GM18517 (cell line): ENCODE results near the gene HHIPL1.
A peak's percentile ranks its signal among the peaks of the same experiment; 100 is the strongest.

Experiments used
- ATAC-seq: cut with Tn5 transposase; IDR thresholded peaks from one replicate; pipeline ENCODE4 v1.9.1; 2021; ENCODE audit warnings: mild to moderate bottlenecking, moderate library complexity; ENCODE audit not compliant: unreplicated experiment

Gene HHIPL1

GRCh38 chr14:99674064-99674650 lies 29.2 kb downstream of the HHIPL1 start:
- no peak for ATAC-seq

- ATAC-seq, result no peak
Measured at GRCh38 chr14:99674776-99675381, 29.9 kb downstream of the HHIPL1 start.

DNA sequence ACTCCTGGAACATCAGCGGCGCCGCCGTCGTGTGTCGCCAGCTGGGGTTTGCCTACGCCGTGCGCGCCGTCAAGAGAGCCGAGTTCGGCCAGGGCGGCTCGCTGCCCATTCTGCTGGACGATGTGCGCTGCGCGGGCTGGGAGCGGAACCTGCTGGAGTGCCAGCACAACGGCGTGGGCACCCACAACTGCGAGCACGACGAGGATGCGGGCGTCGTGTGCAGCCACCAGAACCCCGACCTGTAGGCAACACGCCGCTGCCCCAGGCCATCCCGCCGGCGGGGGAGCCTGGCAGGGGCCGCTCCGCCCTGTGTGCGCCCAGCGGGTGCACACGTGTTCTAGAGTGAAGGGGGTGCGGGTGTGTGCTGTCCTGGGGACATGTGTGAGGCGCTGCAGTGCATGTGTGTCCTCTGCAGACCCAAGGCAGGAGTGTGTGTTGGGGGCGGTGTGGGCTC lies 30.5 kb downstream of the HHIPL1 start:
- no peak for ATAC-seq

DNA sequence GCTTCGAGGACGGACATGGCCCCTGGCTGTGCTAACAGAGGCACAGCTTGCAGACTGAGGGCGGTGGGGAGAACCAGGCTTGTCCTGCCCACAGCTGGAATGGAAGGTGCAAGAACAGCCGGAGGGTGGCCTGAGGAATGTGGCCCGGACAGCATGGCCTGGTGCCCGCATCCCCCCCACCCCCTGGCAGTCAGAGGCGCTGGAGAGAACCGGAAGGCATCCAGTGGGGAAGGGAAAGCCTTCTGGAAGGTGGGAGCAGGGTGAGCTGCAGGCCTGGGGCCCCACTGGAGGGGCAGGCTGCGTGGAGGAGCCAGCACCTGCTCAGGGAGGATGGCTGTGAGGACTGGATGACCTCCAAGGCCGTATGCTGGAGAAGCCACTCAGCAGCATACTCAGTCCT lies 31.0 kb downstream of the HHIPL1 start:
- no peak for ATAC-seq

GRCh38 chr14:99676657-99677056 lies 31.7 kb downstream of the HHIPL1 start:
- ATAC-seq, result no peak

- no peak for ATAC-seq
Measured at GRCh38 chr14:99677231-99678140, 32.6 kb downstream of the HHIPL1 start.

DNA sequence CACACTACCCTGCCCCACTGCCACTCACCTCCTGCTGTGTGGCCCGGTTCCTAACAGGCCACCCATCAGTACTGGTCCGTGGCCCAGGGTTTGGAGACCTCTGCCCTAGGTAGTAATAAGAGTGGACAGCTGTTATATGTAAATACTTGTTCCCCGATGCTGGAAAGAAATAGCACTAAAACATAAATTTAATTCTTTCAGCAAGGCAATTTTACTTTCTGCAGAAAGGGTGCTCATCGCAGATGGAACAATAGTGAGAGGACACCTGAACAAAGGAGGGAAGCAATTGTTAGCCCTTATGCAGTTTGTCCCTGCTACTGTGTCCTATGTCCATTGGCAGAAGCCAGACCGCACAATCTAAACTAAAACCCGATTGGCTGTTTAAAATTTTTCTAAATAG lies 33.3 kb downstream of the HHIPL1 start:
- ATAC-seq, result no peak

- no peak for ATAC-seq
Measured at GRCh38 chr14:99679111-99679510, 34.2 kb downstream of the HHIPL1 start.

GRCh38 chr14:99679543-99679942 lies 34.6 kb downstream of the HHIPL1 start:
- ATAC-seq, result no peak

GRCh38 chr14:99679996-99680395 lies 35.1 kb downstream of the HHIPL1 start:
- ATAC-seq, result no peak

- no peak for ATAC-seq
Measured at GRCh38 chr14:99681101-99681831, 36.3 kb downstream of the HHIPL1 start.

- no peak for ATAC-seq
Measured at GRCh38 chr14:99681832-99682148, 36.9 kb downstream of the HHIPL1 start.

DNA sequence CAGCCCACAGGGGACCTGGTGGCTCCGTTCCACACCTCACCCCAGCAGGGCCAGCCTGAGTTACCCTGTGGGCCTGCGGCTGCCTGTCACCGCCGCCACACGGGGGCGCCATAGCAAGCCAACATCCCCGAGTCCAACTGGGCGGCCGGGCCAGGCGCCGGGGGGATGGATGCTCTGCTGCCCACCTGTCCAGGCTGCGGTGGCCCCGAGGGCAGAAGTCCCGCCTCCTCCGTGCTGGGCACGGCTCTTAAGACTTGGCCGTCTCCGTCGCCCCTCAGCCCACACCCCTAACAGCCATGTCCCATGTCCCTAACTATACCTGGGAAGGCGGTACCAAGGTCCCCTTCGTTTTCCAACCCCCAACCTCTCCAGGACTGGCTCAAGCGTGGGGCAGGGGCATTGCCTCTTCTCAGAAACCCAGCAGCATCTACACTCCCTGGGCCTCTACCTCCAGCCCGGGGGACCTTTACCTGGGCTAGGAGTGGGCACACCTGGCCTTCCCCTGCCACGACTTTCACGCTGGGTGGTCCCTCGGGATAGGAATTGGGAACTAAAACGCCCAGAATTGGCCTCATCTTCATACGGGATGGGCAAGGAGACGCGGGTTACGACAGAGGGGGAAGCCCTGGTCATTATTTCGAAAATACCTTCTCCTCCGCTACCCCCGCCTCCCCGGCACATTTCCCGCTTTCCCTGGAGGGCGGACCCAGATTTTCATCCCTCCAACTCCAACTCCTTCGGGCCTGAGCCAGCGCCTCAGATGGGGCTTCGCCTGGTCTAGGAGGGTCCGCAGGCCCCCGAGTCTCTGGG lies 38.1 kb downstream of the HHIPL1 start:
- peak; percentile 42 for ATAC-seq

- peak; percentile 85 for ATAC-seq
Measured at GRCh38 chr14:99683619-99684409, 38.9 kb downstream of the HHIPL1 start, which contains the start of gene CYP46A1. Gene CYP46A1 (plus strand): TSS chr14:99684298. CDS start chr14:99684418, 120 bp downstream.

DNA sequence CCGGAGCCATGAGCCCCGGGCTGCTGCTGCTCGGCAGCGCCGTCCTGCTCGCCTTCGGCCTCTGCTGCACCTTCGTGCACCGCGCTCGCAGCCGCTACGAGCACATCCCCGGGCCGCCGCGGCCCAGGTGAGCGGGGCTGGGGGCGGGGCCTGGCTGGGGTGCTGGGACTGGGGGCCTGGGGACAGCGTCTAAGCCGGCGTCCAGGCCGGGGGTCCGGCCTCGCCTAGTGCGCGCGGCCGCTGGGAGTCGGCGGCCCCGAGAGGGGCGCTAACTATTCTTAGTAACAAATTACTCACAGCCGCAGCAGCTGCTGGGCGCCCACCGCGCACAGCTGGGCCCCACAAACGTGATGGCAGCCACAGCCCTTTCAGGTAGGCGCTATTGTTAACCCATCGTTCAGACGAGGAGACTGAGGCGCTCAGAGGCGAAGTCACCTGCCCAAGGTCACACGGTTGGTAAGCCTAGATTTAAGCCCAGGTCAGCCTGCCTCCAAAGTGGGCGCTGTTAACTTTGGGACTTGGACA lies 39.5 kb downstream of the HHIPL1 start:
- ATAC-seq, result peak; percentile 39

DNA sequence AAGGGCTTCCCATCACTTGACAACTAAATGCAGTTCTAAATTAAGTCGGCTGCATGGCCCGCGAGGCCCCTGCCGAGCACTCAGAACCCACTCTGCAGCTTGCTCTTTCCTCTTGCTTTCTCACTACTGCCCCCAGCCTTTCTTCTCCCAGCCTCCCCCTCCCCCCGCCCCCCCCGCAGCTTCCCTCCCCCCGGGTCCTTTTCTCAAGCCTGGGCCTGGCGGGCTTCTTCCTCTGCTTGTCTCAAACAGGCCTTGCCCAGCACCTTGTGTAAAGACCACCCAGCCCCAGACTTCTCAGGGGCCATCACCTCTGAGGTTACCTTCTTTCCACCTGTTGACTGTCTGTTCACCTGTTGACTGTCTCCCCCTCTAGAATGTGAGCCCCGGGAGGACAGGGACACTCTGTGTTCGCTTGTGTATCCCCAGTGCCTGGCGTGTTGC lies 40.2 kb downstream of the HHIPL1 start:
- ATAC-seq, result no peak

DNA sequence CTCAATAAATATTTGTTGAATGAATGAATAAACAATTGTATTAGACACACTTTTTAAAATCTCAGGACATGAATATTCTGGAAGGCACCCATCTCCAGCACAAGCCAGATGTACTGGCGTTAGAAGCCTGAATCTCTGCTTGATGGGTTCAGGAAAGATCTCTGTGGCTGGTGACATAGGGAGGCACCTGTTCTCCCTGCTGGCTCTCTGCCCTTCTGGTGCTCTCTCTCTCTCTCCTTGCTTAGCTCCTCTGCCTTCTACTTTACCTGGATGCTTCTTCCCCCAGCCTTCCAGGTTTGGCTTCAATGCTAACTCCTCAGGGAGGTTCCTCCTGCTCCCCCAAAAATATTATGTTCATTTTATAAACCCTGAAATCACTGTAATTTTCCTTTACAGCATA lies 40.7 kb downstream of the HHIPL1 start:
- no peak for ATAC-seq

DNA sequence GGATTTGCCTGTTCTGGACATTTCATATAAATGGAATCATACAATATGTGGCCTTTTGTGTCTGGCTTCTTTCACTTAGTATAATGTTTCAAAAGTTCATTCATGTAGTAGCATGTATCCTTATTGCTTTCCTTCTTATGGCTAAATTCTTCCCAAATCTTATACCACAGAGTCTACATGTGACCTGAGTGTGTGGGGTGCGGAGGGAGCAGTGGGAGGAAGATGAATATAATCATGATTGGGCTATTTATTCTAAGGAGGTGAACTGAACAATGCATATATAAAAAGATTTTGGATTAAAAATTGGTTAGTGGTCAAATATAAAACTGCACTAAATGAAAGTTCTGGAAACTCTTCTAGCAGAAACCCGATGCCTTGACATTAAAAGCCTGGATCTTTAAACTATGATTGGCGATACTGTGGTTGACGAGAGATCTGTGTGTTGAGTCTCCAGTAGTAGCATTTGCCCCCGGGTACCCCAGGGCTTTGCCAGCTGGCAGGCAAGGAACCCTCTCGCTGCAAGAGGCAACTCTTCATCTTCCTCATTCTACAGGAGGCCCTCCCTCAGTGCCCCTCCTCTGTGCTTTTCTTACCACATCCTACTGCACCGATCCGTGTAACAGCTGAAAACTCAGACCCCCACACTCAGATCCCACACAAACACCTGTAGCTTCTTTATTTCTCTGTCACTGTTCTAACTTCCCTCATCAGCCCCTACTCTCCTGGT lies 41.8 kb downstream of the HHIPL1 start:
- no peak for ATAC-seq
